Neuronal stem cell (in vitro differentiated cells): Measurements from ENCODE around the gene OTOGL.

Experiments used
- DNase-seq: peaks from one replicate; pipeline ENCODE4 v3.0.0-alpha.2; 2013; ENCODE audit warnings: low spot score
- H2AFZ ChIP-seq: one replicate; pipeline ENCODE4 v1.6.1; 2013; ENCODE audit warnings: mild to moderate bottlenecking, low read length, inconsistent platforms
- H2AK5ac ChIP-seq: 2 replicates; pipeline ENCODE4 v1.6.1; 2013; ENCODE audit warnings: low read depth, mild to moderate bottlenecking, inconsistent platforms, low read length, moderate library complexity, mixed read lengths
- H2BK120ac ChIP-seq: 2 replicates; pipeline ENCODE4 v1.6.1; 2013; ENCODE audit warnings: low read depth, mild to moderate bottlenecking, inconsistent platforms, low read length, moderate library complexity, mixed read lengths
- H2BK12ac ChIP-seq: one replicate; pipeline ENCODE4 v1.6.1; 2013; ENCODE audit warnings: low read length, inconsistent platforms
- H2BK15ac ChIP-seq: 2 replicates; pipeline ENCODE4 v1.6.1; 2013; ENCODE audit warnings: mild to moderate bottlenecking, low read length, inconsistent platforms, mixed read lengths
- H2BK5ac ChIP-seq: one replicate; pipeline ENCODE4 v1.6.1; 2013; ENCODE audit warnings: inconsistent platforms, mild to moderate bottlenecking, low read length, moderate library complexity
- H3K14ac ChIP-seq: one replicate; pipeline ENCODE4 v1.6.1; 2013; ENCODE audit warnings: low read length, inconsistent platforms
- H3K18ac ChIP-seq: 2 replicates; pipeline ENCODE4 v1.6.1; 2013; ENCODE audit warnings: low read length, inconsistent platforms
- H3K23ac ChIP-seq: 2 replicates; pipeline ENCODE4 v1.6.1; 2013; ENCODE audit warnings: low read depth, mild to moderate bottlenecking, mixed read lengths, low read length, inconsistent platforms; ENCODE audit not compliant: poor library complexity
- H3K27ac ChIP-seq: replicated peaks from 3 replicates; pipeline ENCODE4 v1.5.1; 2013; ENCODE audit warnings: low read length, inconsistent platforms
- H3K27me3 ChIP-seq, 3 experiments: 2 replicates each; pipeline ENCODE4 v1.6.1; 2013; ENCODE audit warnings: low read length in 3 of 3, mild to moderate bottlenecking in 2 of 3, inconsistent platforms in 1 of 3, low read depth in 1 of 3, mixed read lengths in 1 of 3, moderate library complexity in 1 of 3; ENCODE audit not compliant: control insufficient read depth in 3 of 3, insufficient read depth in 3 of 3
- H3K36me3 ChIP-seq, 2 donors: replicated peaks in 1 of 2; 2 replicates each; pipeline ENCODE4 v1.6.1; 2013; ENCODE audit warnings: low read length in 2 of 2; ENCODE audit not compliant: control insufficient read depth in 2 of 2, insufficient read depth in 2 of 2
- H3K4ac ChIP-seq: 2 replicates; pipeline ENCODE4 v1.6.1; 2013; ENCODE audit warnings: inconsistent platforms, mild to moderate bottlenecking, low read length, moderate library complexity
- H3K4me1 ChIP-seq, 2 donors: 1 replicate in 1 of 2; 2 replicates in 1 of 2; pipeline ENCODE4 v1.6.1; 2013; ENCODE audit warnings: low read length in 2 of 2, low read depth in 1 of 2; ENCODE audit not compliant: control insufficient read depth in 2 of 2, insufficient read depth in 1 of 2
- H3K4me2 ChIP-seq: one replicate; pipeline ENCODE4 v1.6.1; 2013; ENCODE audit warnings: mild to moderate bottlenecking, low read length, inconsistent platforms; ENCODE audit not compliant: insufficient read depth, poor library complexity, severe bottlenecking
- H3K4me3 ChIP-seq, 2 donors: 2 replicates each; pipeline ENCODE4 v1.5.1; 2013; ENCODE audit warnings: low read length in 2 of 2, mild to moderate bottlenecking in 2 of 2, inconsistent platforms in 1 of 2, moderate library complexity in 1 of 2
- H3K79me1 ChIP-seq: one replicate; pipeline ENCODE4 v1.6.1; 2013; ENCODE audit warnings: low read depth, mild to moderate bottlenecking, inconsistent platforms, low read length, moderate library complexity
- H3K9ac ChIP-seq: one replicate; pipeline ENCODE4 v1.6.1; 2013; ENCODE audit warnings: mild to moderate bottlenecking, low read depth, low read length, inconsistent platforms; ENCODE audit not compliant: poor library complexity
- H3K9me3 ChIP-seq, 2 donors: replicated peaks in 1 of 2; 2 replicates each; pipeline versions ENCODE3 to v1.6.1; 2013; ENCODE audit warnings: low read length in 2 of 2, mild to moderate bottlenecking in 2 of 2, inconsistent platforms in 1 of 2, low read depth in 1 of 2, mixed read lengths in 1 of 2, moderate library complexity in 1 of 2; ENCODE audit not compliant: control insufficient read depth in 2 of 2, insufficient read depth in 1 of 2
- H4K8ac ChIP-seq: one replicate; pipeline ENCODE4 v1.6.1; 2013; ENCODE audit warnings: low read depth, mild to moderate bottlenecking, inconsistent platforms, low read length, moderate library complexity
- H4K91ac ChIP-seq: one replicate; pipeline ENCODE4 v1.6.1; 2013; ENCODE audit warnings: low read length, low read depth, mild to moderate bottlenecking, inconsistent platforms; ENCODE audit not compliant: poor library complexity
- WGBS, 2 donors: extraction: QIAGEN DNeasy Blood & Tissue Kit; methylation state at CpG; one replicate each; pipeline ENCODE4 v1.1.7; 2013; ENCODE audit warnings: missing lambda C conversion rate in 2 of 2, mixed read lengths in 1 of 2; ENCODE audit not compliant: insufficient read length in 2 of 2, insufficient replicate concordance in 1 of 2; ENCODE audit errors: extremely low coverage in 2 of 2; 5-methylcytosine and 5-hydroxymethylcytosine counted together

The OTOGL gene

GRCh38 chr12:80291108-80291754, 191.9 kb downstream of the OTOGL start:
- no peak overlapping the region for H3K4ac ChIP-seq
- no peak overlapping the region for H4K91ac ChIP-seq
- H2BK15ac ChIP-seq, result no peak overlapping the region
- no peaks in the 10 kb centered on the region for H3K79me1 ChIP-seq
- DNase-seq, result no peak
- H3K9ac ChIP-seq, result no peak overlapping the region
- no peak overlapping the region for H3K14ac ChIP-seq
- no peak overlapping the region for H2BK5ac ChIP-seq
- no peaks in the 10 kb centered on the region for H3K27me3 ChIP-seq
- no peaks in the 10 kb centered on the region for H3K4me1 ChIP-seq
- H3K9me3 ChIP-seq, result peaks cover 2 to 3% of the 10 kb centered on the region in 2 donors
- H2AFZ ChIP-seq, result no peak overlapping the region
- H3K36me3 ChIP-seq, result no peaks in the 10 kb centered on the region
- no peak overlapping the region for H3K23ac ChIP-seq
- no peak overlapping the region for H2BK120ac ChIP-seq
- no peak overlapping the region for H4K8ac ChIP-seq
- H3K27ac ChIP-seq, result no peak overlapping the region
- no peak overlapping the region for H3K4me2 ChIP-seq
- H2AK5ac ChIP-seq, result no peak overlapping the region
- whole genome bisulfite sequencing, 2 donors, result no CpG with 5 or more reads among the region's 5 CpGs
- H2BK12ac ChIP-seq, result no peak overlapping the region
- no peak overlapping the region for H3K18ac ChIP-seq
- H3K4me3 ChIP-seq, result no peak overlapping the region

- H3K4me3 ChIP-seq, result no peak overlapping the region
- H3K27me3 ChIP-seq, result no peaks in the 10 kb centered on the region
- no peak overlapping the region for H3K14ac ChIP-seq
- no peak overlapping the region for H2BK5ac ChIP-seq
- H3K79me1 ChIP-seq, result no peaks in the 10 kb centered on the region
- no peak for DNase-seq
- no peak overlapping the region for H3K23ac ChIP-seq
- no peak overlapping the region for H2AK5ac ChIP-seq
- no peak overlapping the region for H3K18ac ChIP-seq
- H3K9ac ChIP-seq, result no peak overlapping the region
- peaks cover 2 to 3% of the 10 kb centered on the region in 2 donors for H3K9me3 ChIP-seq
- H3K27ac ChIP-seq, result no peak overlapping the region
- no peak overlapping the region for H4K8ac ChIP-seq
- H2BK15ac ChIP-seq, result no peak overlapping the region
- no peak overlapping the region for H2AFZ ChIP-seq
- H3K4ac ChIP-seq, result no peak overlapping the region
- H2BK120ac ChIP-seq, result no peak overlapping the region
- no CpG with 5 or more reads among the region's 1 CpG for whole genome bisulfite sequencing, 2 donors
- no peaks in the 10 kb centered on the region for H3K36me3 ChIP-seq
- no peak overlapping the region for H2BK12ac ChIP-seq
- H3K4me1 ChIP-seq, result no peaks in the 10 kb centered on the region
- no peak overlapping the region for H4K91ac ChIP-seq
- no peak overlapping the region for H3K4me2 ChIP-seq
These were observed 194.0 kb downstream of the OTOGL start for GRCh38 chr12:80293347-80293746.

GRCh38 chr12:80293759-80294158, 194.4 kb downstream of the OTOGL start:
- Histone ChIP-seq H3K18ac (no peak overlapping the region), H2BK120ac (no peak overlapping the region), H3K14ac (no peak overlapping the region), H4K8ac (no peak overlapping the region), H3K27ac (no peak overlapping the region), H4K91ac (no peak overlapping the region), H2AFZ (no peak overlapping the region), H2AK5ac (no peak overlapping the region), H3K36me3 (no peaks in the 10 kb centered on the region), H3K9ac (no peak overlapping the region), H3K79me1 (no peaks in the 10 kb centered on the region), H3K23ac (no peak overlapping the region), H2BK15ac (no peak overlapping the region), H3K4me2 (no peak overlapping the region), H2BK5ac (no peak overlapping the region), H3K4me3 (no peak overlapping the region), H3K4me1 (no peaks in the 10 kb centered on the region), H3K9me3 (peaks cover 2 to 3% of the 10 kb centered on the region in 2 donors), H3K27me3 (no peaks in the 10 kb centered on the region), H2BK12ac (no peak overlapping the region), H3K4ac (no peak overlapping the region)
- WGBS, 2 donors, result no CpG with 5 or more reads among the region's 1 CpG
- no peak for DNase-seq

GRCh38 chr12:80299219-80299618, 199.9 kb downstream of the OTOGL start:
- Histone ChIP-seq H2AK5ac (no peak overlapping the region), H2BK5ac (no peak overlapping the region), H3K4me3 (no peak overlapping the region), H3K4me1 (no peaks in the 10 kb centered on the region), H3K23ac (no peak overlapping the region), H4K91ac (no peak overlapping the region), H3K36me3 (no peaks in the 10 kb centered on the region), H2BK15ac (no peak overlapping the region), H3K27me3 (no peaks in the 10 kb centered on the region), H3K9ac (no peak overlapping the region), H3K9me3 (no peaks in the 10 kb centered on the region), H3K27ac (no peak overlapping the region), H3K18ac (no peak overlapping the region), H2BK12ac (no peak overlapping the region), H4K8ac (no peak overlapping the region), H3K4ac (no peak overlapping the region), H3K79me1 (no peaks in the 10 kb centered on the region), H2AFZ (no peak overlapping the region), H2BK120ac (no peak overlapping the region), H3K14ac (no peak overlapping the region), H3K4me2 (no peak overlapping the region)
- DNase-seq, result no peak
- WGBS, 2 donors, result no CpG with 5 or more reads among the region's 1 CpG
